C4-2B (cell line): ENCODE results near the gene LDLRAP1.

ENCODE experiments used
- CTCF ChIP-seq: fragments of 450-650 bp; conservative IDR thresholded peaks from 2 replicates; pipeline ENCODE4 v1.5.1; 2017; ENCODE audit warnings: mild to moderate bottlenecking
- ZFX ChIP-seq: fragments of 450-650 bp; IDR thresholded peaks from 2 replicates; pipeline ENCODE4 v1.6.1; 2017

DNA sequence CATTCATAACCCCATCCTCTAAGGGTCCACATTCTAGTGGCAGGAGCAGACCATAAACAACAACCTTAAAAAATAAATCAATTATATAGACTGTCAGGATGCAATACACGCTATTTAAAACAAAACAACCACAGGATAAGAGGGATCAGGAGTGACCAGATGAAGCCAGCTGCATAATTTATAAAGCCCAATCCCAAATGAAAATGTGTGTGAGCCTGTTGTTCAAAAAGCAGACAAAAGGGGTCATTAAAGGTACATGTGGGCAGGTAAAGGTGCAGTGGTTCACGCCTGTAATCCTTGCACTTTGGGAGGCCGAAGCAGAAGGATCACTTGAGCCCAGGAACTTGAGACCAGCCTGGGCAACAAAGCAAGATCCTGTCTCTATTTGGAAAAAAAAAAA is 10.4 kb upstream of the LDLRAP1 start:
- TF ChIP-seq CTCF (no peak), ZFX (no peak)
